ENCODE data around the gene ATR. TPM values are rescaled to one million over a fixed set of nuclear protein-coding genes. Genes with fewer than 3 reads are reported as not detected.

ATR gene
- polyA plus RNA-seq, 4 donors, result 21.6 to 33.1 (median 28.4) TPM

Other genes starting within 250 kb of the ATR start
- 10 to 100 TPM; 19.7 to 29.2 (median 24.8) TPM for gene XRN1, start 130.7 kb downstream of the ATR start, polyA plus RNA-seq (ENCODE audit: insufficient read length in 4 of 4)
- gene PLS1, start 17.7 kb upstream of the ATR start, polyA plus RNA-seq (ENCODE audit: insufficient read length in 4 of 4), result 10 to 100 TPM; 26.0 to 33.6 (median 31.2) TPM
- 10 to 100 TPM; 10.4 to 13.0 (median 11.1) TPM for gene TRPC1, start 145.3 kb upstream of the ATR start, polyA plus RNA-seq (ENCODE audit: insufficient read length in 4 of 4)

Measured in right renal pelvis (tissue), 4 donors.